Testis (tissue), 2 donors: ENCODE results near the gene FILIP1.

ENCODE experiments used
- CTCF ChIP-seq, 3 experiments: fragments of 450-650 bp in 2 of 3; fragments of 200-600 bp in 1 of 3; sonication (generic) in 1 of 3; IDR thresholded peaks; one replicate each; pipeline ENCODE4 v1.5.1; 2016 to 2019; ENCODE audit warnings: antibody characterized with exemption in 3 of 3, mild to moderate bottlenecking in 2 of 3, moderate library complexity in 1 of 3
- POLR2A ChIP-seq: fragments of 450-650 bp; IDR thresholded peaks from one replicate; pipeline ENCODE4 v1.6.1; 2017; ENCODE audit warnings: antibody characterized with exemption, mild to moderate bottlenecking, moderate library complexity

- TF ChIP-seq CTCF (IDR thresholded peaks at IDR 0.05) = no peak
- no peak for TF ChIP-seq POLR2A
These were observed 32.9 kb downstream of the FILIP1 start for GRCh38 chr6:75460681-75461080.
